GM21825 (cell line): Measurements from ENCODE around the gene ZNHIT3.
"Not testable (repeated sequence)": the region's sequence is repeated elsewhere in the genome, so short reads cannot be mapped to it uniquely, and the experiment has no call there.

ENCODE experiments used
- ATAC-seq: cut with Tn5 transposase; IDR thresholded peaks from one replicate; pipeline ENCODE4 v1.9.1; 2021; ENCODE audit warnings: mild to moderate bottlenecking, moderate library complexity; ENCODE audit not compliant: unreplicated experiment

ZNHIT3 gene

GRCh38 chr17:36486204-36487194, at the start of gene ZNHIT3:
Gene ZNHIT3, plus strand, starts transcription at chr17:36486681. Its CDS starts 19 bp downstream, at chr17:36486700.
- ATAC-seq: peak; percentile 83

GRCh38 chr17:36441792-36442191, 44.7 kb upstream of the ZNHIT3 start:
- ATAC-seq: not testable (repeated sequence)

GRCh38 chr17:36443777-36444176, 42.7 kb upstream of the ZNHIT3 start:
- no peak for ATAC-seq

- not testable (repeated sequence) for ATAC-seq
Observed at GRCh38 chr17:36449997-36450396, 36.5 kb upstream of the ZNHIT3 start.

- not testable (repeated sequence) for ATAC-seq
Observed at GRCh38 chr17:36452888-36453287, 33.6 kb upstream of the ZNHIT3 start.

- ATAC-seq: not testable (repeated sequence)
Observed at GRCh38 chr17:36457701-36458100, 28.8 kb upstream of the ZNHIT3 start.

- ATAC-seq: no peak
Observed at GRCh38 chr17:36459045-36459444, 27.4 kb upstream of the ZNHIT3 start.

GRCh38 chr17:36459601-36460000, 26.9 kb upstream of the ZNHIT3 start:
- ATAC-seq: no peak

GRCh38 chr17:36460265-36460937, 26.1 kb upstream of the ZNHIT3 start:
- no peak for ATAC-seq

- no peak for ATAC-seq
Observed at GRCh38 chr17:36461330-36462110, 25.0 kb upstream of the ZNHIT3 start.

- ATAC-seq: no peak
Observed at GRCh38 chr17:36463916-36464764, 22.3 kb upstream of the ZNHIT3 start.

- ATAC-seq: no peak
Observed at GRCh38 chr17:36464765-36465088, 21.8 kb upstream of the ZNHIT3 start.

GRCh38 chr17:36468903-36469635, 17.4 kb upstream of the ZNHIT3 start:
- ATAC-seq: no peak

GRCh38 chr17:36469733-36470132, 16.7 kb upstream of the ZNHIT3 start:
- no peak for ATAC-seq

GRCh38 chr17:36470499-36470898, 16.0 kb upstream of the ZNHIT3 start:
- no peak for ATAC-seq

GRCh38 chr17:36474571-36474970, 11.9 kb upstream of the ZNHIT3 start:
- ATAC-seq: no peak

- no peak for ATAC-seq
Observed at GRCh38 chr17:36475346-36475970, 11.0 kb upstream of the ZNHIT3 start.

GRCh38 chr17:36481829-36482228, 4.7 kb upstream of the ZNHIT3 start:
- ATAC-seq: no peak
